NCI-H2227 treated with DMSO at 0.1 percent for 48 hours (cell line): ENCODE measurements around the gene BCAS3.

Source experiments
- DNase-seq: peaks from one replicate; lab custom pipeline; 2025; lab: John Stamatoyannopoulos, UW

The BCAS3 gene

DNA sequence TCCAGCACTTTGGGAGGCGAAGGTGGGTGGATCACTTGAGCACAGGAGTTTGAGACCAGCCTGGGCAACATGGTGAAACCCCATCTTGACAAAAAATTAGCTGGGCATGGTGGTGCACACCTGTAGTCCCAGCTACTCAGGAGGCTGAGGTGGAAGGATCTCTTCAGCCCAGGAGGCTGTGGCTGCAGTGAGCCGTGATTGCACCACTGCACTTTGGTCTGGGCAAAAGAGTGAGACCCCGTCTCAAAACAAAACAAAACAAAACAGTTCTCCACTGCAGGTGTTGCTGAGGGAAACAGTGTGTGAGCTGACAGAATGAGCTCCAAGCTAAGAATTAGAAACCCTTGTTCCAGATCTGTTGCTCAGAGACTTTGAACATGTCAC lies 686.8 kb downstream of the BCAS3 start:
- DNase-seq: no peak

DNA sequence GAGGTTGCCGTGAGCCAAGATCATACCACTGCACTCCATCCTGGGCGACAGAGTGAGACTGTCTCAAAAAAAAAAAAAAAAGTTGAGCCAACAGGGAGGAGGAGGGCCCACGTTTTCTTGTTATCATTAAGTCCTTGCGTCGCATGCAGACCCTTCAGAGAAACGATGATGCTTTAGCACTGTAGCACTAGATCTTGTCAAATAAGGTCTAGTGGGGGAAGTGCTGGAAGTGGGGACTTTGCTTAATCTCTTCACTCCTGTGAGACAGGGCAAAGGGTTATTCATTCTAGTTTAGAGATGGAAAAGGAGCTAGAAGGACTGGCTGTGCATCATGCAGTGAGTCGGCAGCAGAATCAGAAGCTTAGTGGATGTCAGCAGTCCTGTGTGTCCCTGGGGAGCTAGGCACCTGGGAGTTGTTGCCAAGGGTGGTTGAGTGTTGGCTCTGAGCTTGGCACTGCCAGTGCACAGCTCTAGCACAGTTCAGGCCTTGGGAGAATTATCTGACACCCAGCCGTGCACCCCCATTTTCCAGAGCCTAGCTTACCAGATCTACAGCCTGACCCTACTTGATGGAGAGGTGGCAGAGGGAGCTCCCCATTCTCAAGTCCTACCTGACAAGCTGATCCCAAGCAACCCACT lies 688.5 kb downstream of the BCAS3 start:
- DNase-seq: no peak

DNA sequence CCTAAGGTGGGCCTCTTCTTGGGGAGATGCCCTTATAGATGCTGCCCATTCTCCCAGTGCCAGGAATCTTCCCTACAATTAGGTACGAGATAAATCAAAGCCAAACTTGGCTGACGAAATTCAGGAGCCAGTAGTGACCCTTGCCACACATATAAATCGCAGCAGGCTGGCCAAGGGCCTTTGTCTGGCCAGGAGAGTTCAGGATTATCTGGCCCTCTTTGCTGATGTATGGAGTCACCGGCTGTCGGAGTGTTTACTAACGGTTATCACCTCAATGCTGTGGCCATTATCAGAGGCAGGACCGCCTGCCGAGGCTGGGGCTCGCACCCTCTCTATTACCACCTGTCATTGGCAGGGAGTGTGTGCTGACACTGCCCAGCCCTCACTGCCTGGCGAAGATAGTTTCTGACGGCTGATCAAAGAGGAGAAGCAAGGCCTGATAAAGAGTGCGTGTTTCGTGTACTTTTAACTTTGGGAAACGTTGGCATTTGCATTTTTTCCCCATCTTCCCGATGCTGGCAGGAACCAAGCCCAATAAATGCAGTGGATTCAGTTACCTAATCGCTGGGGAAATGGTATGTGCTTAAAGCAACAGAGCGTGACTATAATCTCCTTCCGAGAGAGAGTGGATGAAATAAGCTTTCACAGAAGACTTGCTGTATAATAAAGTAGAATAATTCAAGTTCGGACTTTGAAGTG lies 689.2 kb downstream of the BCAS3 start:
- DNase-seq: no peak

DNA sequence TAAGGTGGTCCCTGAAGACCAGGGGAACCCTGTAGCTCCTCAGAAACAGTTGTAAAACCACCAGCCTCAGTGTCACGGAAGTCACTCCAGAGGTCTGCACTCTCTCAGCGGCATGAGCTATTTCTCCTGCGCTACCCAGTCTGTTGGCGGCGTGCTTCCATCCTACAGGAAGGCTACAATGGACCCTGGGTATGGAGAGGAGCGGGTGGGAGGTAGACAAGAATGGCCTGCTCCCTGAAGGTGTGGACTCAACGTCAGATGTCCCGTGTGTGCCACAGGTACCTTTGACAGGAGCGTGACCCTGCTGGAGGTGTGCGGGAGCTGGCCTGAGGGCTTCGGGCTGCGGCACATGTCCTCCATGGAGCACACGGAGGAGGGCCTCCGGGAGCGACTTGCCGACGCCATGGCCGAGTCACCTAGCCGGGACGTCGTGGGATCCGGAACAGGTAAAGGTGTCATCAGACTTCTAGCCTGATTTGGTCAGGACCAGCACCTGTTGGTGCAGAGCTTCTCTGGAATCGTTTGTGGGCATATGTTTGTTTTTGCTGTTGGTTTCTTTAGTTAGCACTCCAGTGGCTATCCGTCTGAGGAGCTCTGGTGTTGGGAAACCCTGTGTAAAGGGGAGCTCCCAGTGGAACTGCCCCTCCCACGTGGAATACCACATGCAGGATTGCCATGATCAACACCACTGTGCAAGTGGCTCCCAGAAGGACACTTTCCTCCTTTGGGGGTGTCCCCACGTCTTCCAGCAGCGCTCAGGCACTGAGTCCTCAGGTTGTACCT lies 690.6 kb downstream of the BCAS3 start:
- no peak for DNase-seq

DNA sequence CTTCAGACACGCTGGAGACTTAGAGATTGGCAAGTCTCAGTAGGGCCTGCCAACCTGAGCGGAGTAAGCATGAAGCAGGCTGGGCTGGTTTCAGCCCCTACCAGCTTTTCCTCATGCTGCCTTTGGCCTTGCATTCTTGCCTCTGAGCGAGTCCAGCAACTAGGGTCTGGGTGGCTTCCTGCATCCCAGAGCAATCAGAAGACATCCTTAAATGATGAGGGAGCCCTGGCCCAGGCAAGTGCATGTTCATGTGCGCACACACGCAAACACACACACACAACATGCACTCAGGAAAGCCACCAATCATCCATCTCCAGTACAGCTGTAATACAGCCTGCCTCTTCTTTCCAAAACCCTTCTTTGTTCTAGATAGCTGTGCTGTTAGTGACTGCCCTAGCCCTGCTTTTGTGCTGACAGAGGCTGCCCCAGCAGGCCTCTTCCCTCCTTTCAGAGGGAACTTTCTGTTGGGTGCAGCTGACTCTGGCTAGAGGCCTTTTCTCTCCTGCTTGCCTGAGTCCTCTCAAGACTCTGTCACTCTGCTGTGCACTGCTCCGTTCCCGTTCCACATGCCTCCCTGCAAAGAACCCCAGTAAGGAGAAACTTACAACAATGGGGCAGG lies 691.3 kb downstream of the BCAS3 start:
- DNase-seq: no peak

DNA sequence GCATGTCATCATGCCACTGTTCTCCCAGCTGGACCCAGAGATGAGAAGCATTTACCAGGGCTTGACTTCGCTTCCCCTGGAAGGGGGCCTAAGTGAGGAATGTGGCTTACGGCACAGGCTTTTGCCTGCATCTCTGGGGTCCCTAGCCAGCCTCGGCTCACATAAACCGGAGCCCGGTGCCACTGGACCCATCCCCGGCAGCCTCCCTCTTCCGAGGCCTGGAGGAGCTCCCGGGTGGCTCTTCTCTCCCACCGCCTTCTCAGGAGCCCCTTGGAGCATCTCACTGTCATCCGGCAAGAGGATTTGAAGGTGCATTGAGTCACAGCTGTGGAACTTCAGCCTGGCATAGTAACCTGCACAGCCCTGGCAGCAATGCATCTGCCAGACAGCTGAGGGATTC lies 692.1 kb downstream of the BCAS3 start:
- DNase-seq: no peak

DNA sequence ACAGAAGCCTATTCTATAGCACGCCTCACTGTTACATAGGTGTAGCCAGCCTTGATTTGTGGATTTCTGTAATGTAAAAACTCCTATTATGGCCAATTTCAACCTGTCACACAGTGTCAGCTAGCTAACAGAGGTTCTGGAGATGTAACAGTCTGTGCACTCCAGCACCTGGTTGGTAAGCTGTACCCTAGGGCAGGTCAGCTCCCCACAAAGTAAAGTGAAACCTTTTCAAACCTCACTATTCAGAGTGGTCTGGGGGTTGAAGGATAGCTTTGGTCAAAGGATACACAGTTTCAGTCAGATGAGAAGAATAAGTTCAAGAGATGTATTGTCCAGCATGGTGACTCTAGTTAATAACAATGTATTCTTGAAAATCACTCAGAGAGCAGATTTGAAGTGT lies 693.5 kb downstream of the BCAS3 start:
- DNase-seq: no peak

DNA sequence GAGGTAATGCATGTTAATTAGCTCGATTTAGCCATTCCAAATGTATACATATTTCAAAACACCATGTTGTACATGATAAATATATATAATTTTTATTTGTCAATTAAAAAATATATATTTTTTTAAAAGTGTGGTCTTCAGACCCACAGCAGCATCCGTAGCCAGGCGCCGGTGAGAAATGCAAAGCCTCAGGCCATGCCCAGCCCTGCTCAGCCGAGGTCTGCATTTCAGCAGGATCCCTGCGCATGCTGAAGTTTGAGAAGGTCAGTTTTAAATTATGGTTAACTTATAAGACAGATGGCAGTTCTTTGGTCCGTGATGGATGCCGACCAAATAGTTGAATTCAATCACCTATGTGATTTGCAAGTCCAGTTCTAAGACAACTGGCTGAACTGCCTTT lies 694.0 kb downstream of the BCAS3 start:
- DNase-seq: no peak

DNA sequence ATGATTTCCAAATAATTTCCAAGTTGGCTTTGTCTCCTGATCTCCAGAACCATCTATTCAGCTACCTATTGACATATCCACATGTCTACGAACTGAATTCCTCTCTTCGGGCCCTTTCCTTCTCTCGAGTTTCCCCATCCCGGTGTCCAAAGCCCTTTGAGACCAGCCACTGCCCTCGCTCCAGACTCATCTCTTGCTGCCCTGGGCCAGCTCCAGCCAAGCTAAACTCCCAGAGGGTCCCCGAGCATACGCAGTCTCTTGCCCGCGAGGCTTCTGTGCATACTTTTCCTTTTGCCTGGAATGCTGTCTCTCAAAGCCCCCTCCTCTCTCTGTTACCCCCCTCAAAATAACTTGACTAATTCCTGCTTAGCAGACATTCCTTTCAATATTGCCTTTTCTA lies 694.8 kb downstream of the BCAS3 start:
- DNase-seq: no peak

DNA sequence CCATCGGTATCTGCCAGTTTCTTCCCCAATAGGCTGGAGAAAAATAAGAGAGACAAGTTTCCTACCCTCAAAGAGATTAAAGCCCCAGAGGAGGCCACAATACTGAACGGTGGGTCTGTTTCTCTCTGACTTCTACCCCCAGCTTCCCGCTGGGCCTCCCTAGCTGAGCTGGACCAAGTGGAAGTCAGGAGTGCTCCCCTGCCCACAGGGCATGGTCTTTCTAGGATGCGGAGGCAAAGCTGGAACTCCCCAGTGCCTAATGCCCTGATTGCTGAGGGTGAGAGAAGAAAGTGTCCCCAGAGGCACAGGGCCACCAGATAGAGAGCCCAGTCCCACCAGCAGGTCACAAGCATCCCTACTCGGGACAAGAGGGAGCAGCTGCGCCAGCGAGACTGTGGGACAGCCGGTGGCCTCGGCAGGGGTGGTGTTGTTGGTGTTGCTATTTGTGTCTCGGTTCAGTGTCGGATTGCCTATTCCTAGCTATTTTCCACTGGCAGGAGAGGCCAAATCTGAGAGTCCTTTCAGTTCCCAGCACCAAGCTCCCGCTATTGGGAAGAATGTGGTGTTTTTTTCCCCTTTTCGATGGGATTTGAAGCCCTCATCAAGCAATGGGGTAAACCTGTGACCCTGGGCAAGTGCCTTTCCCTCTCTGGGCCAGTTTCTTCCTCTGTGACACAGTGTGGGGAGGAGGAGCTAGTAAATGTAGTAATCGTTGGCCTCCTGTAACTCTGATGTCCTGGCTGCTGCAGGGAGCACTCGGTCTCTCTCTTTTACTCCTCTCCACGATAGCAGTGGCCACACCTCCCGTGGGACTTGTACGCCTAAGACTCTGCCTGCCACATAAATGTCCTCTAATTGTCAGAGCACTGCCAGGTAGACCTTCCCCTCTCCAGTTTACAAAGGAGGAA lies 699.5 kb downstream of the BCAS3 start:
- no peak for DNase-seq

DNA sequence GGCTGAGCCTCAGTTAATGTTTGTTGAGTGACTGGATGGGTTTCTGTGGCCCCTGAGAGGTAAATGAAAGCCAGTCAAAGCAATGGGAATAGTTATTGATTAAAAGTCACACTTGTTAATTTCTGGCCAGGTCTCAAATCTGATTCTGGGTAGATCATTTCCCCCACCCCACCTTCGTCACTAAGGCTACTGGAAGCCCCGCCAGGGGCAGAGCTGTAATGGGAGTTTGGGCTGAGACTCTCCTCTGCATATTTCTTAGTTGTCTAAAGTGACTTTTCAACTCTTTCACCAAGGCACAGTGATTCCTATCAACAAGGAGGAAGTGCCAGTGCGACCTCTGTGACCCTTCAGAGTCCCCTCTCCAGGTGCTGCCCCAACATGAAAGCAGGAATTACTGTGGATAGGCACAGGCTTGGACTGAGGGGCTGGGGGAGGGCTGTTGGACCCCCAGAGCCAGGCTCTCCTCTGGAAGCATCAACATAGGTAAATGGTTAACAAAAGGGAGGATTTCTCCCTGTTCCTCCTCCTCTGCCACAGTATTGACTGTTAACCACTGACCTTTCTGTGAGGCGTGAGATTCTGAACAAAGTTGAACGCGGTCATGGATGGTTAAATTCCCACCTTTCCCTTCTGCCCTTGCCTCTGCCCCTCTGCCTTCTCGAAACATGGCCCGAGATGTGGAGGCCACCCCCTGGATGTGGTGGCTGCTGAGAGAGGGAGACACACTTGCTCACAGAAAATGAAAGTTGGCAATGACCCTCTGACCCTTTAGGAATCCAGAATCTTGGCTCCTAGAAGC lies 701.2 kb downstream of the BCAS3 start:
- DNase-seq: no peak

DNA sequence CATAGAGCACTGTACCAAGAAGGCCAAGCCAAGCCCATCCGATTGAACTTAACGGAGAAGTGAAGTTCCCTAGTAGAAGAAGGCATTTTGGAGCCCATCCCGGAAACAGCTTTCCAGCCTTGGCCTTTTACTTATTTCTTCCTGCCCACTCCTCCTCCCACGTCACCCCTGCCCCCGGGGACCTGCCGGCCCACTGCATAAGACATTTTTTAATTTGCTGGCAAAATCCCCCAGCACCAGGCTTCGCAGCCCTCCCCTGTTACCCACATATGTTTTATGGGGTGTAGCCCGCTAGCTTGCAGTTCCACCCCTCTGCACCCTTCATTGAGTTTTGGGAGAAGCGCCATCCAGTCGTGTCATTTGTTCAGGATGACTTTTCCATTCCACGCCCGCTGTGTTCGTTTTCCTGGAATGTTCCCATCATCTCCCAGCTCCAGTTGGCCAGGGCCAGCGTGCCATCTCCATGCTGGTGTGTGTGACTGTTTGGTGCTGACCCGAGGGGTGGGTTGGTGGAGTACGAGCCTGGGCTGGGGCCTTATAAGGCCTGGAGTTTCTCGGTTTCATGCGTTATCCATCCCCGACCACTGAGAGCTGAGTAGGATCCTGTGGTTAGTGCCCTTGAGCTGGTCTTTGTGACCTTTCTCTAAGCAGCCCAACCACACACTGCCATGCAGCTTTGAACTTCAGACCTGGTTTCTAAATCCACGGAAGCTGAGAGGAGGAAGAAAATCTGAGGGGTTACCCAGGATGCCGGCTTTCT lies 702.0 kb downstream of the BCAS3 start:
- no peak for DNase-seq

DNA sequence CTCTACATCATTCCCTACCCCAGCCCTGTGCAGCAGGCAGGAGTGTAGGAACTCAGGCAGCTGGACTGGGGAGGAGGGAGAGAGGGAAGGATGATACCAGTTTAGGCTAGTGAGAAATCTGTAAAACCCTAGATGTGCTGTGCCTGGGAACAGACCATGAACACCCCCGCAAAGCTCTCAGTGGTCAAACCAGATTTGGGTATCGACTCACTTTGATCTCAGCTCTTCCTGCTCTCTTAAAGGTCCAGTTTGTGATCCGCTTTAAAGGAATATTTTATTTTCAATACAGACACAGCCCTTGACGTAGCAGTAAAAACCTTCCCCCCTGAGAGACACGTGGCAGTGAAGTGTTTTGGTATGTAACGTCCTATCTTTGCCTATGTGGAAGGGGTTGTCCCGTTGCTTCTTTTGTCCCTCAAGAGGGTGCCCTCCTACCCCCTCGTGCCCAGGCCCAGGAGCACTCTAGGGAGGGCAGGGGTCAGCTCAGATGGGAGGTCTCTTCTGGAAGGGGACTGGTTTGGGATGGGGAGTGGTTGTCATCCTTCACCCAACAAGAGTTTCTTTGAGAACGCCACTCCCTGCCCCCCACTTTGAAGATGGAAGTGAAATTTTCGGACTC lies 702.7 kb downstream of the BCAS3 start:
- DNase-seq: peak; percentile 67

DNA sequence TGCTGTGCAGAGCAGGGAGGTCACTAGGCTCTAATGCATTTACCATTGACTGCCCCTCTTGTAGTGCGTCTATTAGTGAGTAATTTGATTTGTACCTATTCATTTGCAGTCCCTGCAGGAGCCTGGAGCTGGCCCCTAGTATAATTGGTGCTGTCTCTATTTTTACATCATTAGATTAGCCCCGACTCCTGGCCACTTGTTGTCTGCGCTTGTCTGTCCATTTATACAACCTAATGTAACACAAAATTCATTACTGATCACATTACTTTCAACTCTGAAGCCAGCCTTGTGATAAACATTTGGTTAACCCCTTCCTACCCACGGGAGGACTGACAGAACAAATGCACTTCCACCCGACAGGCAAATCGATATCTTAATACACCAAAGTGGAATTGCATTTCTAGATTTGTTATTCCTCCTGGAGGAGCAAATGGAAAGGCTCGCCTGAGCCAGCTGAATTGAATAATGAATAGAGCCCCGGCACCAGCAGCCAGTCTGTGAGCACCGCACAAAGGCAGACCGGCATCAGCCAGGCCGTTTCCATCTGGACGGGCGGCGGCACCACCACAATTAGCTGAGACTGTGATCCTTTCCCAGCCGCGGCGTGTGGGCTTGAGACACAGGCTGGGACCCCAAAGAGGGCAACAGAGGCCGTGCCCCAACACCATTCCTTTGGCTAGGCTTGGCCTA lies 703.3 kb downstream of the BCAS3 start:
- DNase-seq: peak; percentile 91

DNA sequence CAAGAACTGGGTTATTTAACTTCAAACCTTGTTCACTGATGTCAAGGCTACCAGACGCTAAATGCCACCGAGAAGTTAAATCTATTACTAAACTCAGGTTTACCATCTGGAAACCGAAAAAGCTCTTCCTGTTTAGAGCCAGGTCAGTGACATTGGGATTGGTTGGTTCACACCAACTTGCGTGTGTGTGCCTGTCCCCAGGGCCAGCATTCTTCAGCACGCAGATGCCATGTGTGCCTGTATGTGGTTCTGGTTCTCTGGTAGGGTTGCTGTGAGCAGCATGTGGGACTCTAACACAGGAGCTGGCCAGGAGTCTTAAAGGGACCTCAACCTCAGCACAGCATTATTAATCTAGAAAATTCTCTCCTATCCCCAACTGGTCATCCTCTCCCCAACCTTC lies 703.9 kb downstream of the BCAS3 start:
- DNase-seq: no peak

DNA sequence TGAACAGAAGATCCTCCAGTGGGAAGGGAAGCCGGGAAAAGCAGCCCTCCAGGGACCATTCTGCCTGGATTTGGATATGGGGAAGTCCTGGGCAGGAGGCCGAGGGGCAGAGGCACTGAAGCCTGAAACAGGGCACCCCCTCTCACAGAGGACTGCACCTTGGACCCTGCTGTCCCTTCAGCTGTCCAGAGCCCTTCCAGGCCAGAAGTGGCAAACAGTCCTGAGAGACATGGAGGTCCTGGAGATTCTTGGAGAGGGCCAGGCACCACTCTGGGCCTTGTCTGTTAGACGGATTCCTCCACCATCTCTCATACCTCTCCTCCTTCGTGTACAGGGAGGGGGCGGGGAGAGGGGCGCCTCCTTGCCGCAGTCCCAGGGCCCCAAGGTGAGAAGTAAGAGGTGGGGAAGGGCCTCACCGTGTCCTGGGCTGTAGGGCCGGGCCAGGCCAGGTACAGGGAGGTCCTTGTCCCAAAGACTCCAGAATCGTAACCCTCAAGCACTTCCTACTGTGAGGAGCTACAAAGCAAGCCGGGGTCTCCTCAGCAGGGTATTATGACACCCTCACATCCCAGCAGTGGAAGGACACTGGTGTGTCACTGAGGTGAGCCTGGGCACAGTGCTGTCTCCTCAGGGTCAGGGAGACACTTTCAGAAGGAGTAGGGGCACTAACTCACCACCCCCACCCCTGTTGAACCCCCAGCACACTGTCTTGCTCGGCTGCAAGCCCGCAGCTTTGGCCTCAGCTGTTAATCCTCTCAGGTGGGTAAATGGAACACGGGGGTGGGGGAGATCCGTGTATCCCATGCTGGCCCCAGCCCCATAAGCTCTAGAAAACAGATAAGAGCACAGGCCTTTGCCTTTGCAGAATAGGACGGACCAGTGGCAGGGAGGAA lies 705.4 kb downstream of the BCAS3 start:
- DNase-seq: no peak

DNA sequence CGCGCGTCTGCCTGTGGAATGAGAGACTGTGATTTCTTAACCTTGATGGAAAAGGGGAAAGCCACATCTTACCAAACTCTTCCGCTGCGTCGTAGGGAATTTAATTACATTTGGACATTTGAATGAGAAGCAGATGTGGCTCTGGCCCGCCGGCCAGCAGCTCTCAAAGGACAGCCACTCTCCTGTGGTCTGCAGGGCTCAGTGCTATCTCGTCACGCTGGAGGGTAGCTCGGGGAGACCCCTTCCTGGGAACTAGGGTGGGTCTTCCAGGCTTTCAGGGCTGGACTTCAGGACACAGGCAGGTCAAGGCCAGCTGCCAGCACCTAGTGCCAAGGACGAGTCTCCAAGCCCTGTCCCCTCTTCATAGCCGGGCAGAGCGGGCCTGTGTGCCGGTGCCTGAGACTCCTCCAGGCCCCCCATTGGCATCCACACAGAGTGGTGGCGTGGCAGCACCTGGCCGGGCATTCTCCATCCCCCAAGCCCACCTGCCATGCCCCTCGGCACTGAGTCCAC lies 706.1 kb downstream of the BCAS3 start:
- no peak for DNase-seq

DNA sequence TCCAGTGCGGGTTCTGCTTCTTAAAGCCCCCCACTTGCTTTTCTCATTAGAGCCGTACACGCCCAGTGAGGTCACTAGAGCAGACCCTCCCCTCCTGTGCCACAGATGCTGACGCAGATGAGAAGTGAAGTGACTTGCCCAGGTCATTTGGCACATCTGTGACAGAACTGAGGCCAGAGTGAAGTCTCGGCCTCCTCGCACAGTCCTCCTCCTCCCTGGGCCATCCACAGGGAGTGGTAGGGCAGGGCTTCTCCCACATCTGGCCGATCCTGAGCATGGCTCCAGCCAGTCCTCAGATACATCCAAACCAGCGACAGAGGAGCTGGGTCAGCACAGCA lies 706.7 kb downstream of the BCAS3 start:
- no peak for DNase-seq
